OCI-LY7 (cell line): Measurements from ENCODE around the gene CD320.

Experiments used
- EZH2phosphoT487 ChIP-seq: fragments of 200-600 bp; sonication (generic); IDR thresholded peaks from 2 replicates; pipeline ENCODE4 v1.6.1; 2018; ENCODE audit warnings: low read depth, borderline replicate concordance, mild to moderate bottlenecking, mixed run types, antibody characterized with exemption, low read length, moderate library complexity, mixed read lengths
- TF ChIP-seq, protein P1 (sequence below): fragments of 200-600 bp; sonication (generic); conservative IDR thresholded peaks from 2 replicates; pipeline ENCODE4 v1.5.1; 2014; ENCODE audit warnings: mild to moderate bottlenecking, antibody characterized with exemption, low read length, moderate library complexity, mixed read lengths

DNA sequence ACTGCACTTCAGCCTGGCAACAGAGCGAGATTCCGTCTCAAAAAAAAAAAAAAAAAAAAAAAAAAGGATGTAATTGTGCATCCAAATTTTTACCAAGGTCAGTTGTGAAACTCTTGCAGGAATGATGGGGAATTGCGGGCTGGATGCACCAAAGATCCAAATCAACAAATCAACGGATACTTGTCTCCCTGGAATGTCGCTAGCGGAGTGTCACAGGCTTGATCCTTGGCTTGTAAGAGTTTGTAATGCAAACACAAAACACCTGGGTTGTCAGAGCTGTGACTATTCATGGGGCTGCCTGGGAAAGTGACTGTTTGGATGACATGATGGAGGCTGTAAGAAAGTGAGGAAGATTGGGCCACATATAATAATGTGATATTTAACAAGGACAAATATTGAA is 30.7 kb upstream of the CD320 start:
- TF ChIP-seq, protein P1, sequence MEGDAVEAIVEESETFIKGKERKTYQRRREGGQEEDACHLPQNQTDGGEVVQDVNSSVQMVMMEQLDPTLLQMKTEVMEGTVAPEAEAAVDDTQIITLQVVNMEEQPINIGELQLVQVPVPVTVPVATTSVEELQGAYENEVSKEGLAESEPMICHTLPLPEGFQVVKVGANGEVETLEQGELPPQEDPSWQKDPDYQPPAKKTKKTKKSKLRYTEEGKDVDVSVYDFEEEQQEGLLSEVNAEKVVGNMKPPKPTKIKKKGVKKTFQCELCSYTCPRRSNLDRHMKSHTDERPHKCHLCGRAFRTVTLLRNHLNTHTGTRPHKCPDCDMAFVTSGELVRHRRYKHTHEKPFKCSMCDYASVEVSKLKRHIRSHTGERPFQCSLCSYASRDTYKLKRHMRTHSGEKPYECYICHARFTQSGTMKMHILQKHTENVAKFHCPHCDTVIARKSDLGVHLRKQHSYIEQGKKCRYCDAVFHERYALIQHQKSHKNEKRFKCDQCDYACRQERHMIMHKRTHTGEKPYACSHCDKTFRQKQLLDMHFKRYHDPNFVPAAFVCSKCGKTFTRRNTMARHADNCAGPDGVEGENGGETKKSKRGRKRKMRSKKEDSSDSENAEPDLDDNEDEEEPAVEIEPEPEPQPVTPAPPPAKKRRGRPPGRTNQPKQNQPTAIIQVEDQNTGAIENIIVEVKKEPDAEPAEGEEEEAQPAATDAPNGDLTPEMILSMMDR = no peak
- no peak for TF ChIP-seq EZH2phosphoT487
